ENCODE measurements around the gene FAM171A2. TPM values are rescaled to one million over a fixed set of nuclear protein-coding genes. Genes with fewer than 3 reads are reported as not detected.
A peak's percentile ranks its signal among the peaks of the same experiment; 100 is the strongest.
"Not testable (repeated sequence)": the region's sequence is repeated elsewhere in the genome, so short reads cannot be mapped to it uniquely, and the experiment has no call there.

The FAM171A2 gene
- total RNA-seq, 2 donors from 2014 or later = 2.4 to 3.3 TPM

- TF ChIP-seq, protein P1, sequence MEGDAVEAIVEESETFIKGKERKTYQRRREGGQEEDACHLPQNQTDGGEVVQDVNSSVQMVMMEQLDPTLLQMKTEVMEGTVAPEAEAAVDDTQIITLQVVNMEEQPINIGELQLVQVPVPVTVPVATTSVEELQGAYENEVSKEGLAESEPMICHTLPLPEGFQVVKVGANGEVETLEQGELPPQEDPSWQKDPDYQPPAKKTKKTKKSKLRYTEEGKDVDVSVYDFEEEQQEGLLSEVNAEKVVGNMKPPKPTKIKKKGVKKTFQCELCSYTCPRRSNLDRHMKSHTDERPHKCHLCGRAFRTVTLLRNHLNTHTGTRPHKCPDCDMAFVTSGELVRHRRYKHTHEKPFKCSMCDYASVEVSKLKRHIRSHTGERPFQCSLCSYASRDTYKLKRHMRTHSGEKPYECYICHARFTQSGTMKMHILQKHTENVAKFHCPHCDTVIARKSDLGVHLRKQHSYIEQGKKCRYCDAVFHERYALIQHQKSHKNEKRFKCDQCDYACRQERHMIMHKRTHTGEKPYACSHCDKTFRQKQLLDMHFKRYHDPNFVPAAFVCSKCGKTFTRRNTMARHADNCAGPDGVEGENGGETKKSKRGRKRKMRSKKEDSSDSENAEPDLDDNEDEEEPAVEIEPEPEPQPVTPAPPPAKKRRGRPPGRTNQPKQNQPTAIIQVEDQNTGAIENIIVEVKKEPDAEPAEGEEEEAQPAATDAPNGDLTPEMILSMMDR (IDR thresholded peaks at IDR 0.05) = peak; percentile 32 to 58
- Histone ChIP-seq H3K4me3 (no peak overlapping the region), H3K9me3 (no peaks in the 10 kb centered on the region), H3K4me1 (peaks cover 0 to 26% of the 10 kb centered on the region in 2 donors), H3K27me3 (no peaks in the 10 kb centered on the region), H3K36me3 (no peaks in the 10 kb centered on the region), H3K27ac (no peak overlapping the region)
- no peak for DNase-seq (ENCODE audit: low spot score)
Observed at GRCh38 chr17:44376124-44376523, 12.5 kb upstream of the FAM171A2 start.

DNA sequence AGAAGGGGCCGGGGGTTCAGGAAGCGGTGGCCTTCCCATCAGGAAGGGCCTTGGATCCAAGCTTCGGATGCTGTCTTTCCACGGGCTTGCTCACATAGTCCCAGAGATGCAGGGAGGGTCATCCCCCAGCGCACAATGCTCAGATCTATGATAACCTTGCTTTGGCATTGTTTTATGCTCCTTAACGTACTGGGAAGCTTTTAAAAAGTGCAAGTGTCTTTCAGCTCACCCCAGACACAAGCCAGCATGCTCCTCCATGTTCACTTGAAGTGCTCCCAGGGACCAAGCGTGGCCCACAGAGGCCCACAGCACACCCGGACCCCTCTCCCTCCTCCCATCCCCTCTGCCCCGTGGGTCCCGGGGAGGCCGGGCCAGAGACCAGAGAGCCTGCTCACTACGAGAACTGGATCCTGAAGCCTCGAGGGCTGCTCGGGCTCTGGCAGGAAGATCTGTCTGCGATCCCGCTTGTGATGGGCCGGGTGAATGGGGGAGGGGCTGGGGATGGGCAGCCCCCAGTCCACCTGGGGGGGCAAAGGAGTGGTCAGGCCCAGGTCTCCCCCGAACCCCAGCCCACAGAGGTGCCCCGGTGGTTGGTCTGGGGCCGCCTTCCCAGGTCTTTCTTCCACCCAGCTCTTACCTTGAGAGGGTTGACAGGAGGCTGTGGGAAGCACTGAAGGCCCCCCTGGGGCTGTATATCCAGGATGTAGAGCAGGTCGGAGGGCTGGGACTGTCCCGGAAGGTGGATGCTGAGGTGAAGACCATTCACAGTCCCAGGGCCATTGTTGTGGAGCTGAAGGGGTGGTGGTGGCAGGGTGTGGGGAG is 11.8 kb upstream of the FAM171A2 start:
- TF ChIP-seq, protein P1 (IDR thresholded peaks at IDR 0.05) = no peak
- H3K4me3 ChIP-seq = no peak overlapping the region
- peaks cover 0 to 26% of the 10 kb centered on the region in 2 donors for H3K4me1 ChIP-seq

GRCh38 chr17:44374306-44375195 is 10.9 kb upstream of the FAM171A2 start:
- H3K4me1 ChIP-seq = peaks cover 0 to 26% of the 10 kb centered on the region in 2 donors
- H3K9me3 ChIP-seq = no peaks in the 10 kb centered on the region
- no peaks in the 10 kb centered on the region for H3K36me3 ChIP-seq
- no peak overlapping the region for H3K27ac ChIP-seq
- H3K4me3 ChIP-seq = no peak overlapping the region
- TF ChIP-seq, protein P1 (IDR thresholded peaks at IDR 0.05) = no peak
- DNase-seq (ENCODE audit: low spot score) = no peak
- no peaks in the 10 kb centered on the region for H3K27me3 ChIP-seq

More for the DNA sequence above, 11.8 kb upstream of the FAM171A2 start:
- Histone ChIP-seq H3K36me3 (no peaks in the 10 kb centered on the region), H3K27ac (no peak overlapping the region), H3K9me3 (no peaks in the 10 kb centered on the region), H3K27me3 (no peaks in the 10 kb centered on the region)
- no peak for DNase-seq (ENCODE audit: low spot score)

DNA sequence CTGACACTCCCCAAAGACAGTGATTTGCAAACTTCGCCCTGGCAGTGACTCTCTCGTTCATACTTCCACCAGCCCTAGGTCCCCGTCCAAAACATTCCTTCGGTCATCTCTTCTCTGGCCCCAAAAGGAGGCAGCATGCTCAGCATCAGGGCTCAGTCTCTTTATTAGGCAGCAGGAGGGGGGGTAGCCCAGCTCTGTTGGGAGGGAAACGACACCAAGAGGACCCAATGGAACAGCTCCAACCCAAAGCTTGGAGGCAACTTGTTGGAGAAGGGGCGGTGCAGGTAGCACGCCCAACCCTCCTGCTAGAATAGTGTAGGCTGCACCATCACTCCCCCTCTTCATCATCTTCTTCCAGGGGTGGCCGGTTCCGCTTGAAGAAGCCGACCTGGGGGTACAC is 8.4 kb upstream of the FAM171A2 start:
- H3K36me3 ChIP-seq = no peaks in the 10 kb centered on the region
- no peak overlapping the region for H3K27ac ChIP-seq
- H3K27me3 ChIP-seq = no peaks in the 10 kb centered on the region
- TF ChIP-seq, protein P1 (IDR thresholded peaks at IDR 0.05) = no peak
- H3K4me3 ChIP-seq = no peak overlapping the region
- no peak for DNase-seq (ENCODE audit: low spot score)
- H3K4me1 ChIP-seq = peaks cover 0 to 26% of the 10 kb centered on the region in 2 donors
- no peaks in the 10 kb centered on the region for H3K9me3 ChIP-seq

DNA sequence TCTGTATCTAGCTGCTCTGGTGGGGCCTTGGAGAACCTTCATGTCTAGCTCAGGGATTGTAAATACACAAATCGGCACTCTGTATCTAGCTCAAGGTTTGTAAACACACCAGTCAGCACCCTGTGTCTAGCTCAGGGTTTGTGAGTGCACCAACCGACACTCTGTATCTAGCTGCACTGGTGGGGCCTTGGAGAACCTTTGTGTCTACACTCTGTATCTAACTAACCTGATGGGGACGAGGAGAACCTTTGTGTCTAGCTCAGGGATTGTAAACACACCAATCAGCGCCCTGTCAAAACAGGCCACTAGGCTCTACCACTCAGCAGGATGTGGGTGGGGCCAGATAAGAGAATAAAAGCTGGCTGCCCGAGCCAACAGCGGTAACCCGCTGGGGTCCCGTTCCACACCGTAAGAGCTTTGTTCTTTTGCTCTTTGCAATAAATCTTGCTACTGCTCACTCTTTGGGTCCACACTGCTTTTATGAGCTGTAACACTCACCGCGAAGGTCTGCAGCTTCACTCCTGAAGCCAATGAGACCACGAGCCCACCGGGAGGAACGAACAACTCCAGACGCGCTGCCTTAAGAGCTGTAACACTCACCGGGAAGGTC is 5.9 kb upstream of the FAM171A2 start:
- not testable (repeated sequence) for H3K9me3 ChIP-seq; H3K27me3 ChIP-seq; H3K36me3 ChIP-seq; H3K4me1 ChIP-seq; H3K27ac ChIP-seq; DNase-seq (ENCODE audit: low spot score); H3K4me3 ChIP-seq

DNA sequence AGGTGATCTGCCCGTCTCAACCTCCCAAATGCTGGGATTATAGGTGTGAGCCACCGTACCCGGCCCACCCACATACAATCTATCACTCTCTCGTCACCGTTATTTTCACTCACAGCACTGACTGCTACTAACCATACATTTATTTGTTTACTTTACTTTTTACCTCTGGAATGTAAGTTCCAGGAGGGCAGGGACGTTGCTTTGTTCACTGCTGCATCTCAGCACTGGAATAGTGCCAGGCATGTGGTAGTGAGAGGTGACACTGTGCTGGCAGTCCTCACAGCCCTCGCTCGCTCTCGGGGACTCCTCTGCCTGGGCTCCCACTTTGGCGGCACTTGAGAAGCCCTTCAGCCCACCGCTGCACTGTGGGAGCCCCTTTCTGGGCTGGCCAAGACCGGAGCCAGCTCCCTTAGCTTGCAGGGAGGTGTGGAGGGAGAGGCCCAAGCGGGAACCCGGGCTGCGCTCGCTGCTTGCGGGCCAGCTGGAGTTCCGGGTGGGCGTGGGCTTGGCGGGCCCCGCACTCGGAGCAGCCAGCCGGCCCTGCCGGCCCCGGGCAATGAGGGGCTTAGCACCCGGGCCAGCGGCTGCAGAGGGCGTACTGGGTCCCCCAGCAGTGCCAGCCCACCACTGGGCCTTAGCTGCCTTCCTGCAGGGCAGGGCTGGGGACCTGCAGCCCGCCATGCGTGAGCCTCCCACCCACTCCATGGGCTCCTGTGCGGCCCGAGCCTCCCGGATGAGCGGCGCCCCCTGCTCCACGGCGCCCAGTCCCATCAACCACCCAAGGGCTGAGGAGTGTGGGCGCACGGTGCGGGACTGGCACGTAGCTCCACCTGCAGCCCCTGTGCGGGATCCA is 5.0 kb upstream of the FAM171A2 start:
- not testable (repeated sequence) for H3K36me3 ChIP-seq; H3K4me3 ChIP-seq; DNase-seq (ENCODE audit: low spot score); H3K4me1 ChIP-seq; H3K9me3 ChIP-seq; H3K27ac ChIP-seq; H3K27me3 ChIP-seq

Data from right atrium auricular region (tissue), 2 donors.